ENCODE measurements around the gene NKAP.

DNA sequence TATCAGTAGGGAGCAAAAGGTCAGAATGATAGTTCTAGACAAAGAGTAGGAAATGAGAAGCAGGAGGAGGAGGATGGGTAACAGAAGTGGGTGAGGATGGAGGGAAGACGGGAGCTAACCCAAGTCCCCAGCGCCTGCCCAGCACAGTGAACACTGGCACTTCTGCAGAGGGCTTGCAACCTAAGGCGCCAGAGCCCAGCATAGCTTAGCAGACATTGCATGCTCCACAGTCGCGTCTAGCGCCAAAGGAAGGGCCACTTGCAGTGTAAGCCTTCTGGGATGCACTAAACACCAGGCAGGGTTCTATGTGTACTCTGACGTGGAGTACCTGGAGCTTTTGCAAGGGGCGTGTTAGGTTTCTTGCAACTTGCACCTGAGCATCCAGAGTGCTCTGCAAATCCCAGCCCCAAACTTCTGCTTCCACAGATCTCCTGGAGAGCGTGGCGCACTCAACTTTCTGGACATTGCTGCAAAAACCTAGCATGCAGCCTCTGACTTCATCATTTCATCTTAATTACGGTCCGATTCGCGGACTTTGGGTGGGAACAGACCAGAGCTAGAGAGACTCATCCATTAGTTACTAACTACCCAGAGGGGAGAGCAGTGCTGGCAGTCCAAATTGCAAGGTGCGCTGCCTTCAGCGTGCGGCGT lies 46.5 kb upstream of the NKAP start:
- TF ChIP-seq, protein P1, sequence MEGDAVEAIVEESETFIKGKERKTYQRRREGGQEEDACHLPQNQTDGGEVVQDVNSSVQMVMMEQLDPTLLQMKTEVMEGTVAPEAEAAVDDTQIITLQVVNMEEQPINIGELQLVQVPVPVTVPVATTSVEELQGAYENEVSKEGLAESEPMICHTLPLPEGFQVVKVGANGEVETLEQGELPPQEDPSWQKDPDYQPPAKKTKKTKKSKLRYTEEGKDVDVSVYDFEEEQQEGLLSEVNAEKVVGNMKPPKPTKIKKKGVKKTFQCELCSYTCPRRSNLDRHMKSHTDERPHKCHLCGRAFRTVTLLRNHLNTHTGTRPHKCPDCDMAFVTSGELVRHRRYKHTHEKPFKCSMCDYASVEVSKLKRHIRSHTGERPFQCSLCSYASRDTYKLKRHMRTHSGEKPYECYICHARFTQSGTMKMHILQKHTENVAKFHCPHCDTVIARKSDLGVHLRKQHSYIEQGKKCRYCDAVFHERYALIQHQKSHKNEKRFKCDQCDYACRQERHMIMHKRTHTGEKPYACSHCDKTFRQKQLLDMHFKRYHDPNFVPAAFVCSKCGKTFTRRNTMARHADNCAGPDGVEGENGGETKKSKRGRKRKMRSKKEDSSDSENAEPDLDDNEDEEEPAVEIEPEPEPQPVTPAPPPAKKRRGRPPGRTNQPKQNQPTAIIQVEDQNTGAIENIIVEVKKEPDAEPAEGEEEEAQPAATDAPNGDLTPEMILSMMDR (IDR thresholded peaks at IDR 0.05), result no peak
- no peak for TF ChIP-seq EZH2 (IDR thresholded peaks at IDR 0.05; ENCODE audit: borderline replicate concordance, insufficient read depth, low read depth, low read length, poor library complexity, severe bottlenecking)

Data from B cell (primary cell).